ENCODE results near the gene SLC5A10.

The SLC5A10 gene

DNA sequence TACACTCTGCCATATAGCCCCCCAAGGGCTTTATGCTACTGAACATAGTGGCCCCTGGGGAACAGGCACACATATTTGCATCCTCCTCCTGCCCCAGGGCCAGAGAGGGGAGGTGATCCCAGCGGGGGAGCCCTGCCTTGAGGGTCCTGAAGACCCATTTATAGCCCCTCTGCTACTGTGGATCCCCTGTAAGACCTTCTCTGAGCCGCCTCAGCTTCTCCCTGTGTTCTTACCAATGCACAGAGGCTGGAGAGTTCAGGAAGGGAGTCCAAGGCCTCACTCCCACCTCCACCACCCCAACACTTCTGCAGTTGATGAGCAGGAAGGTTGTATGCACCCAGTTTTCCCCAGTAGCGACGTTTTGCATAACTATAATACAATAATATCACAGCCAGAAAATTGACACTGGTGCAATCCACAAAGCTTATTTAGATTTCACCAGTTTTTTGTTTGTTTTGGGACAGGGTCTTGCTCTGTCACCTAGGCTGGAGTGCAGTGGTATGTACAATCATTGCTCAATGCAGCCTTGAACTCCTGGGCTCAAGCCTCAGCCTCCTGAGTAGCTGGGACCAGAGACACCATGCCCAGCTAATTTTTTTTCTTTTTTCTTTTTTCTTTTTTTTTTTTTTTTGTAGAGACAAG is 53.9 kb downstream of the SLC5A10 start:
- DNase-seq (ENCODE audit: low spot score) = no peak
- Histone ChIP-seq H3K4me3 (no peak overlapping the region), H3K27ac (no peak overlapping the region)
- TF ChIP-seq, protein P1, sequence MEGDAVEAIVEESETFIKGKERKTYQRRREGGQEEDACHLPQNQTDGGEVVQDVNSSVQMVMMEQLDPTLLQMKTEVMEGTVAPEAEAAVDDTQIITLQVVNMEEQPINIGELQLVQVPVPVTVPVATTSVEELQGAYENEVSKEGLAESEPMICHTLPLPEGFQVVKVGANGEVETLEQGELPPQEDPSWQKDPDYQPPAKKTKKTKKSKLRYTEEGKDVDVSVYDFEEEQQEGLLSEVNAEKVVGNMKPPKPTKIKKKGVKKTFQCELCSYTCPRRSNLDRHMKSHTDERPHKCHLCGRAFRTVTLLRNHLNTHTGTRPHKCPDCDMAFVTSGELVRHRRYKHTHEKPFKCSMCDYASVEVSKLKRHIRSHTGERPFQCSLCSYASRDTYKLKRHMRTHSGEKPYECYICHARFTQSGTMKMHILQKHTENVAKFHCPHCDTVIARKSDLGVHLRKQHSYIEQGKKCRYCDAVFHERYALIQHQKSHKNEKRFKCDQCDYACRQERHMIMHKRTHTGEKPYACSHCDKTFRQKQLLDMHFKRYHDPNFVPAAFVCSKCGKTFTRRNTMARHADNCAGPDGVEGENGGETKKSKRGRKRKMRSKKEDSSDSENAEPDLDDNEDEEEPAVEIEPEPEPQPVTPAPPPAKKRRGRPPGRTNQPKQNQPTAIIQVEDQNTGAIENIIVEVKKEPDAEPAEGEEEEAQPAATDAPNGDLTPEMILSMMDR (IDR thresholded peaks at IDR 0.05) = no peak

DNA sequence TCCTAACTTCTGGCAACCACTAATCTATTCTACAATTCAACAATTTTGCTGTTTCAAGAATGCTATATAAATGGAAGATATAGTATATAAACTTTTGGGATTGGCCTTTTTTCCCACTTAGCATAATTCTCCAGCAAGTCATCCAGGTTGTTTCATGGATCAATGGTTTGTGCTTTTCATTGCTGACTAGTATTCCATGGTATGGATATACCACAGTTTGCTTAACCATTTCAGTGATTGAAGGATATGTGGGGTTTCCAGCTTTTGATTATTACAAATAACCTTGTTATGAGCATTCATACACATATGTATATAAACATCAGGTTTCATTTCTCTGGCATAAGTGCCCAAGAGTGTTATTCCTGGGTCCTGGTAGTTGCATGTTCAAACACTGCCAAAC is 54.7 kb downstream of the SLC5A10 start:
- TF ChIP-seq, protein P1 (IDR thresholded peaks at IDR 0.05) = no peak
- no peak for DNase-seq (ENCODE audit: low spot score)
- H3K27ac ChIP-seq = no peak overlapping the region

DNA sequence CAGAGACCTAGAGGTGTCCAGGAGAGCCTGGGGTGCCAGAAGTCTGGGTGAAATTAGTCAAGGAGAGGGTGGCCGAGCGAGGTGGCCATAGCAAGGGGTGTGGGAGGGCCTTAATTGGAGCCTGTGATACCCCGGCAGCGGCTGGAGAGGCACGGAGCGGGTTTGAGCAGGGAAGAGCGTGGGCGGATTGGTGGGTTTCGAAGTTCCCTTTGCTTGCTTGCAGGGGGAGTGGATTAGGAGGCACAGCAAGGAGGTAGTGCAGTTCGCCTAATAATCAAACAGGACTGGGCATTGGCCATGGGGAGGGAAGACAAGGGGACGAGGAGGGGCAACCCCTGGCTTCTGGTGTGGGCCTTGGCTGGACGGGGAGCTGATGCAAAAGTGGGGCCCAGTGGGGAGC is 58.0 kb downstream of the SLC5A10 start:
- no peak for DNase-seq (ENCODE audit: low spot score)
- no peak overlapping the region for H3K4me3 ChIP-seq
- H3K27ac ChIP-seq = no peak overlapping the region
- TF ChIP-seq, protein P1 (IDR thresholded peaks at IDR 0.05) = no peak

More for the DNA sequence above, 54.7 kb downstream of the SLC5A10 start:
- H3K4me3 ChIP-seq = no peak overlapping the region

DNA sequence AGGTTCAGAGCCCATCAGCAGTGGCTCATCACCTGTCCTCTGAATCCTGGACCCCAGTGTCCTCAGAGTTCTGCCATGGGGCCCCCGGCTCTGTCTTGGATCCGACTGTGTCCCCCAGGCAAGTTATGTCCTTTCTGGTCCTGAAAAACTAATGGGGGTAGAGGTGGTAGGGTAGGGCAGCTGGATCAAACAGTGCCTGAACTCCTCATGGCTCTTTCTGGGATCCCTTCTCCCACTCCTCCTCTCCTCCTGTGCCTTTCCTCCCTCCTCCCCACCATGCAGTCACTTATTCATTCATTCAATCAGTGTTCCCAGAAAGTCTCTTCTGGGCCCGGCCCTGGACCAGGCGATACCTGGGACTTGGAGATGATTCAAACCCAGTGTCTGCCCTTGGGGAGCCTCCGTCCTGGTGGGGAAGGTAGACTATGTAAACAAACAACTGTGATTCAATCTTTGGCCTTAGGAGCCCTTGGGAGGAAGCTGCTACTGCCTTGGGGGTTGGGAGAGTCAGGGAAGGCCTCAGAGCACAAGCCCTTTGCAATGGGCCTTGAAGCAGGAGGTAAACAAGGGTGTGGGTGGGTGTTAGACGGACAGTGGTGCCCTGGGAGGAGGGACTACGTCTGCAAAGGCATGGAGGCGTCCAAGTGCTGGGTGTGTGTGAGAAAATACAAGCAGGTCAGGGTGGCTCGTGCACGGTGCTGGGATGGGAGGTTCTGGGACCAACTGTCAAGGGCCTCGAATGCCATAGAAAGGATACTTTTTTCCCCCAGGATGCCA is 59.0 kb downstream of the SLC5A10 start:
- TF ChIP-seq, protein P1 (IDR thresholded peaks at IDR 0.05) = no peak
- Histone ChIP-seq H3K4me3 (no peak overlapping the region), H3K27ac (no peak overlapping the region)
- no peak for DNase-seq (ENCODE audit: low spot score)

DNA sequence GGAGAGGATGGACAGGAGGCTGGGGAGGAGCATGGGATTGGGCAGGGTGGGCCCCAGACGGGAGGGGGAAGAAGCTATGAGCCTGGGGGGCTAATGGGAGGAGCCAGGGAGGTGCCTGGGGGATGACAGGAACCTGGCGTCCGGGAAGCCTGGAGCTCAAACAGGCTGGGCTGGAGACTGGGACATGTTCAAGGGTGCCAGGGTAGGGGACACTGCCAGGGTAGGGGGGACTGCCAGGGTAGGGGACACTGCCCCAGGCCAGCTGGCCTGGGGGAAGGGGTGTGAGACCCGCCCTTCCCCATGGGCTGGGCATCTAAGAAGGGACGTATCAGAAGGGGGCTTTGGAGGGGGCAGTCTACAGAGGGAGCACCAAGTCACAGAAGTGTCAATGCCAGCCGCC is 59.6 kb downstream of the SLC5A10 start:
- TF ChIP-seq, protein P1 (IDR thresholded peaks at IDR 0.05) = no peak
- Histone ChIP-seq H3K4me3 (no peak overlapping the region), H3K27ac (no peak overlapping the region)
- DNase-seq (ENCODE audit: low spot score) = no peak

DNA sequence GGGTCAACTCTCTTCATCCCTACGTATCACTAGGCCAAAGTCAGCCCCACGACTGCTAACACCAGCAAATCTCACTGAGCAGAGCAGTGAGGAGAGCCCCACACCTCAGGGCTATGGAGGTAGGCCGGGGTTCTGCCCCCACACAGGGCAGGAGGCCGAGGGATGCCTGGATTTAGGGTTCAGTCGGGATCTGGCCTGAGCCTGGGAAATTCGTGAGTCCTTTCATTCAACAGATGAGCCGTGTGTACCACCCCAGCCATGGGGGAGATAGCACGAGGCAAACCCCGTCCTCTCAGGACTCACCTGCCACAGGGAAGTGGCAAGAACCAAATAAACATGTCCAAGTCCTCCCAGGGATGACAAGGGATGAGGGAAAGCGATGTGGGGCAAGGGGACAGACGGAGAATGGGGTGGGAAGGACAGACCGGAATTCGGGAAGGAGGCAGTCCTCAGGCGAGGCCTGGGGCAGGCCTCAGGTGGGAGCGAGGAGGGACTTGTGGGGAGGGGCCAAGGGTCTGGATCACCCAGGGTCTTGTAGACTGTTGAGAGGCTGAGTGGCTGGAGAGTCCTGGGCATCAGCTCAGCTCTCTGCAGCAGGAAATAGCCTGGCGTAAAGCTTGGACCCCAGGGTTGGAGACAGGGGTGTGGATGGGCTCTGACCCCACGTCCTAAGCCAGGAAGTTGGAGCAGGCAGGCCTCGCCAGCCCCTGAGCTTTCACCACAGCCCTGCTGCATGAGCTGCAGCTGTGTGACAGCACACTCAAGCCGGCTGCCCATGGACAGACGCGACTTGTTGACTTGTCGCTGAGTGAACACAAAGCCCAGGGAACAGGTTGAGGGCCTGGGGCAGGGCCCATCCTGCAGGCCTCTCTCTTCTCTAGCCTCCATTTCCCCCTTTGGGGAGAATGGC is 60.5 kb downstream of the SLC5A10 start:
- no peak for DNase-seq (ENCODE audit: low spot score)
- TF ChIP-seq, protein P1 (IDR thresholded peaks at IDR 0.05) = no peak
- H3K4me3 ChIP-seq = no peak overlapping the region
- H3K27ac ChIP-seq = no peak overlapping the region
